HFF-Myc (cell line): ENCODE data around the gene RRP8.

Source experiments
- DNase-seq: peaks from one replicate; pipeline ENCODE4 v3.0.0-alpha.2; 2011; ENCODE audit warnings: low read depth; ENCODE audit errors: extremely low read depth
- H3K4me3 ChIP-seq: replicated peaks from 2 replicates; pipeline ENCODE4 v1.5.1; 2011; ENCODE audit warnings: low read depth, mild to moderate bottlenecking, control low read depth, low read length
- CTCF ChIP-seq: IDR thresholded peaks from 2 replicates; pipeline ENCODE4 v1.5.1; 2012; ENCODE audit warnings: mild to moderate bottlenecking, low read depth, low read length, control low read depth; ENCODE audit errors: missing control alignments

RRP8 gene

GRCh38 chr11:6607190-6607795, 3.9 kb upstream of the RRP8 start:
- DNase-seq = no peak
- H3K4me3 ChIP-seq = no peak overlapping the region
- no peak for TF ChIP-seq CTCF

GRCh38 chr11:6606471-6607189, 3.2 kb upstream of the RRP8 start:
- peak overlapping the region; percentile 92 for H3K4me3 ChIP-seq
- DNase-seq = peak; percentile 96
- no peak for TF ChIP-seq CTCF

- H3K4me3 ChIP-seq = peak overlapping the region; percentile 92
- no peak for DNase-seq
- no peak for TF ChIP-seq CTCF
Observed at GRCh38 chr11:6604790-6605189, 1.4 kb upstream of the RRP8 start.

- peak; percentile 52 for DNase-seq
- no peak for TF ChIP-seq CTCF
- H3K4me3 ChIP-seq = peak overlapping the region; percentile 92
Observed at GRCh38 chr11:6604081-6604626, 738 bp upstream of the RRP8 start.

- no peak for TF ChIP-seq CTCF
- no peak for DNase-seq
- H3K4me3 ChIP-seq = peak overlapping the region; percentile 92
Observed at GRCh38 chr11:6602096-6602940, 1.1 kb downstream of the RRP8 start.

- H3K4me3 ChIP-seq = no peak overlapping the region
- no peak for DNase-seq
- TF ChIP-seq CTCF = no peak
Observed at GRCh38 chr11:6601041-6601461, 2.4 kb downstream of the RRP8 start.
